Suppressor macrophage treated with lipopolysaccharide for 1 hour (primary cell): ENCODE data around the gene CLECL1.
A peak's percentile ranks its signal among the peaks of the same experiment; 100 is the strongest.
"Not testable (repeated sequence)": the region's sequence is repeated elsewhere in the genome, so short reads cannot be mapped to it uniquely, and the experiment has no call there.

Experiments used
- DNase-seq, 3 donors: peaks; one replicate each; pipeline ENCODE4 v3.0.0-alpha.2; 2020 to 2022

Gene CLECL1

GRCh38 chr12:9694241-9694640, 38.7 kb downstream of the CLECL1 start:
- peak; percentile 49 to 78 (median 69) for DNase-seq

GRCh38 chr12:9692909-9693308, 40.0 kb downstream of the CLECL1 start:
- no peak for DNase-seq

- no peak for DNase-seq
Observed at GRCh38 chr12:9687228-9687627, 45.7 kb downstream of the CLECL1 start.

- no peak for DNase-seq
Observed at GRCh38 chr12:9685915-9686314, 47.0 kb downstream of the CLECL1 start.

GRCh38 chr12:9685366-9685765, 47.5 kb downstream of the CLECL1 start:
- DNase-seq: not testable (repeated sequence)

GRCh38 chr12:9682949-9683348, 49.9 kb downstream of the CLECL1 start:
- DNase-seq: not testable (repeated sequence)

GRCh38 chr12:9682508-9682907, 50.4 kb downstream of the CLECL1 start:
- DNase-seq: not testable (repeated sequence)

- DNase-seq: no peak
Observed at GRCh38 chr12:9674226-9674590, 58.7 kb downstream of the CLECL1 start.

GRCh38 chr12:9673404-9674225, 59.3 kb downstream of the CLECL1 start:
- DNase-seq: peak; percentile 34 to 54 (median 44)
